H1 (cell line): ENCODE measurements around the gene ZNF382. TPM values are rescaled to one million over a fixed set of nuclear protein-coding genes. Genes with fewer than 3 reads are reported as not detected.
"Not testable (repeated sequence)": the region's sequence is repeated elsewhere in the genome, so short reads cannot be mapped to it uniquely, and the experiment has no call there.

Experiments
- CTCF ChIA-PET: fragments of 300-600 bp; sonication (Branson Sonifier 250); formaldehyde crosslinking; loops from one replicate; lab custom pipeline; 2021; ENCODE audit not compliant: partially characterized antibody; lab: Charles Lee
- POLR2A ChIA-PET: fragments of 300-600 bp; sonication (Branson Sonifier 250); formaldehyde crosslinking; loops from one replicate; lab custom pipeline; 2021; ENCODE audit warnings: inconsistent platforms; ENCODE audit not compliant: partially characterized antibody; lab: Charles Lee
- DNase-seq, 2 experiments: peaks; one replicate each; pipeline versions ENCODE4 v3.0.0 to v3.0.0-alpha.2; 2010 to 2022; ENCODE audit warnings: low spot score in 2 of 2, low read depth in 1 of 2, mixed read lengths in 1 of 2
- FAIRE-seq: peaks from 2 replicates; lab custom pipeline; 2011; peaks lifted over from hg19 to GRCh38; lab: Jason Lieb, UNC
- H2AFZ ChIP-seq: 2 replicates; pipeline ENCODE4 v1.8.1; 2012; ENCODE audit warnings: low read length, inconsistent platforms
- H2AK5ac ChIP-seq: 2 replicates; pipeline ENCODE4 v1.6.1; 2013; ENCODE audit warnings: low read depth, low read length
- H2BK120ac ChIP-seq: replicated peaks from 2 replicates; pipeline ENCODE3; 2013; ENCODE audit warnings: low read depth, low read length, inconsistent platforms
- H2BK12ac ChIP-seq: 2 replicates; pipeline ENCODE4 v1.6.1; 2013; ENCODE audit warnings: low read depth, low read length
- H2BK15ac ChIP-seq: 2 replicates; pipeline ENCODE4 v1.6.1; 2013; ENCODE audit warnings: low read length
- H2BK20ac ChIP-seq: 2 replicates; pipeline ENCODE4 v1.6.1; 2013; ENCODE audit warnings: low read length
- H2BK5ac ChIP-seq: 2 replicates; pipeline ENCODE4 v1.6.1; 2013; ENCODE audit warnings: low read depth, low read length
- H3K14ac ChIP-seq: 2 replicates; pipeline ENCODE4 v1.6.1; 2013; ENCODE audit warnings: inconsistent platforms; ENCODE audit not compliant: insufficient read length
- H3K18ac ChIP-seq: 2 replicates; pipeline ENCODE4 v1.6.1; 2013; ENCODE audit warnings: low read length; ENCODE audit errors: extremely low read depth
- H3K23ac ChIP-seq: 2 replicates; pipeline ENCODE4 v1.6.1; 2013; ENCODE audit warnings: inconsistent platforms; ENCODE audit not compliant: insufficient read length
- H3K23me2 ChIP-seq: 2 replicates; pipeline ENCODE4 v1.6.1; 2013; ENCODE audit warnings: low read depth, low read length
- H3K27ac ChIP-seq: 2 replicates; pipeline ENCODE4 v1.6.1; 2011; ENCODE audit warnings: low read depth, low read length, inconsistent platforms
- H3K27me3 ChIP-seq, 4 experiments: replicated peaks in 1 of 4; 1 replicate in 1 of 4; 2 replicates in 3 of 4; pipeline versions ENCODE4 v1.6.1 to v1.8.1; 2011 to 2013; ENCODE audit warnings: low read length in 3 of 4, mild to moderate bottlenecking in 3 of 4, inconsistent platforms in 2 of 4, mixed read lengths in 2 of 4, moderate library complexity in 1 of 4; ENCODE audit not compliant: control insufficient read depth in 3 of 4, insufficient read depth in 3 of 4; ENCODE audit errors: extremely low read depth in 1 of 4
- H3K36me3 ChIP-seq, 4 experiments: 2 replicates each; pipeline versions ENCODE4 v1.6.1 to v1.8.1; 2011 to 2013; ENCODE audit warnings: mild to moderate bottlenecking in 4 of 4, low read length in 3 of 4, moderate library complexity in 2 of 4, control low read depth in 1 of 4, inconsistent platforms in 1 of 4; ENCODE audit not compliant: insufficient read depth in 4 of 4, control insufficient read depth in 2 of 4
- H3K4ac ChIP-seq: replicated peaks from 2 replicates; pipeline ENCODE3; 2013; ENCODE audit warnings: low read length, low read depth, mixed read lengths, inconsistent platforms; ENCODE audit not compliant: insufficient read length
- H3K4me1 ChIP-seq, 4 experiments: replicated peaks in 1 of 4; 1 replicate in 1 of 4; 2 replicates in 3 of 4; pipeline versions ENCODE4 v1.6.1 to v1.8.1; 2011 to 2013; ENCODE audit warnings: low read length in 3 of 4, inconsistent platforms in 2 of 4, mixed read lengths in 1 of 4; ENCODE audit not compliant: insufficient read depth in 4 of 4, control insufficient read depth in 3 of 4
- H3K4me2 ChIP-seq, 2 experiments: 2 replicates each; pipeline versions ENCODE4 v1.6.1 to v1.8.1; 2011 to 2013; ENCODE audit warnings: low read depth in 2 of 2, low read length in 2 of 2, control low read depth in 1 of 2, inconsistent platforms in 1 of 2, mild to moderate bottlenecking in 1 of 2; ENCODE audit not compliant: insufficient read depth in 1 of 2
- H3K4me3 ChIP-seq, 4 experiments: fragments of 200-600, 300-600 bp in 1 of 4; sonication (generic), shearing (Covaris generic), sonication (Bioruptor Twin) in 1 of 4; 2 replicates each; pipeline versions ENCODE4 v1.5.1 to v1.8.1; 2011 to 2016; ENCODE audit warnings: low read length in 4 of 4, low read depth in 3 of 4, control low read depth in 2 of 4, inconsistent platforms in 2 of 4, mild to moderate bottlenecking in 2 of 4, mixed read lengths in 1 of 4, moderate library complexity in 1 of 4; ENCODE audit not compliant: insufficient read depth in 2 of 4; ENCODE audit errors: extremely low read depth in 1 of 4
- H3K56ac ChIP-seq: replicated peaks from 2 replicates; pipeline ENCODE3; 2013; ENCODE audit warnings: low read depth, mild to moderate bottlenecking, mixed read lengths, low read length, inconsistent platforms; ENCODE audit not compliant: insufficient read length
- H3K79me1 ChIP-seq: 2 replicates; pipeline ENCODE4 v1.6.1; 2013; ENCODE audit warnings: low read depth, low read length, control low read depth
- H3K79me2 ChIP-seq, 2 experiments: 2 replicates each; pipeline versions ENCODE4 v1.6.1 to v1.8.1; 2012 to 2013; ENCODE audit warnings: low read length in 2 of 2, mild to moderate bottlenecking in 2 of 2, inconsistent platforms in 1 of 2; ENCODE audit not compliant: insufficient read depth in 2 of 2, control insufficient read depth in 1 of 2
- H3K9ac ChIP-seq, 4 experiments: replicated peaks in 1 of 4; 1 replicate in 1 of 4; 2 replicates in 3 of 4; pipeline versions ENCODE4 v1.6.1 to v1.8.1; 2011 to 2013; ENCODE audit warnings: low read depth in 3 of 4, low read length in 3 of 4, control low read depth in 2 of 4, mild to moderate bottlenecking in 2 of 4, moderate library complexity in 2 of 4, inconsistent platforms in 1 of 4; ENCODE audit errors: extremely low read depth in 1 of 4
- H3K9me3 ChIP-seq, 2 experiments: 2 replicates each; pipeline versions ENCODE4 v1.6.1 to v1.8.1; 2012 to 2013; ENCODE audit warnings: mild to moderate bottlenecking in 2 of 2, moderate library complexity in 2 of 2, control low read depth in 1 of 2, inconsistent platforms in 1 of 2, low read depth in 1 of 2, low read length in 1 of 2, mixed read lengths in 1 of 2; ENCODE audit not compliant: insufficient read depth in 2 of 2
- H4K20me1 ChIP-seq, 2 experiments: replicated peaks in 1 of 2; 2 replicates each; pipeline versions ENCODE3 to v1.8.1; 2011 to 2013; ENCODE audit warnings: inconsistent platforms in 2 of 2, low read length in 2 of 2, mild to moderate bottlenecking in 1 of 2; ENCODE audit not compliant: insufficient read depth in 2 of 2, control insufficient read depth in 1 of 2
- H4K5ac ChIP-seq: 2 replicates; pipeline ENCODE4 v1.6.1; 2013; ENCODE audit warnings: low read length, low read depth, mixed read lengths, inconsistent platforms; ENCODE audit not compliant: insufficient read length
- H4K8ac ChIP-seq: 2 replicates; pipeline ENCODE4 v1.8.0; 2013; ENCODE audit warnings: mild to moderate bottlenecking, moderate library complexity, low read length, inconsistent platforms; ENCODE audit not compliant: insufficient read depth; ENCODE audit errors: extremely low read depth
- H4K91ac ChIP-seq: replicated peaks from 2 replicates; pipeline ENCODE3; 2013; ENCODE audit warnings: low read length, mixed read lengths, inconsistent platforms; ENCODE audit not compliant: insufficient read length
- WGBS, 2 experiments: shearing (Covaris generic) in 1 of 2; methylation state at CpG; one replicate each; pipeline versions ENCODE4 v1.1.6 to v1.1.7; 2013 to 2015; ENCODE audit warnings: low lambda C conversion rate in 2 of 2, mixed read lengths in 2 of 2, inconsistent platforms in 1 of 2, low coverage in 1 of 2, missing lambda C conversion rate in 1 of 2; ENCODE audit not compliant: insufficient replicate concordance in 2 of 2, insufficient coverage in 1 of 2, insufficient read length in 1 of 2; ENCODE audit errors: extremely low coverage in 1 of 2, missing lambda C conversion rate in 1 of 2; 5-methylcytosine and 5-hydroxymethylcytosine counted together
- polyA plus RNA-seq, 7 experiments: library from polyadenylated mRNA; depleted of rRNA in 3 of 7; stranded (reverse) in 5 of 7; unstranded in 2 of 7; fragments of >200 nt in 5 of 7; fragments of 200-250 nt in 2 of 7; gene quantifications; 1 replicate in 5 of 7; 2 replicates in 1 of 7; 4 replicates in 1 of 7; pipeline versions ENCODE4 v1.2.1 to v1.2.3, GENCODE V29; 2011 to 2013; ENCODE audit warnings: missing spikeins in 2 of 7, mixed read lengths in 2 of 7
- total RNA-seq: library from RNA; stranded (reverse); fragmentation: NEBNext Ultra II Directional; extraction: Animal tissue kit (Norgen Biotek cat#: 25700); gene quantifications from 2 replicates; pipeline ENCODE4 v1.2.1, GENCODE V29; 2021

Gene ZNF382
- total and polyA plus RNA-seq, 2 of the 8 experiments (the other 6 are each of a cell fraction or from before 2014, with no cell fraction given), result 1.9 to 6.3 TPM

- H3K23ac ChIP-seq, H3K27ac ChIP-seq, H2BK120ac ChIP-seq, H4K20me1 ChIP-seq, H2BK20ac ChIP-seq, H3K4ac ChIP-seq, H3K18ac ChIP-seq, H3K4me1 ChIP-seq, H4K91ac ChIP-seq, H3K14ac ChIP-seq, H2BK12ac ChIP-seq, CTCF ChIA-PET, H3K9me3 ChIP-seq, H3K79me2 ChIP-seq, H3K4me2 ChIP-seq, H3K79me1 ChIP-seq, H3K4me3 ChIP-seq, H3K56ac ChIP-seq, H2AFZ ChIP-seq, H2AK5ac ChIP-seq, H4K5ac ChIP-seq, H2BK15ac ChIP-seq, H3K36me3 ChIP-seq, H3K9ac ChIP-seq, FAIRE-seq, H4K8ac ChIP-seq, H2BK5ac ChIP-seq, DNase-seq: not testable (repeated sequence)
- Histone ChIP-seq H3K27me3 (peaks cover 0 to 13% (median 5%) of the 10 kb centered on the region in 4 experiments; a peak in 4 of 7 replicates), H3K23me2 (peaks cover 12% of the 10 kb centered on the region; the same call in 1 of the 2 replicates)
- WGBS, 2 experiments, result 86% methylated on average over 9 of the region's 10 CpGs; no CpG with 5 or more reads in 1 of the 2 experiments
- POLR2A ChIA-PET, result interaction anchor here (0.6 kb wide), 1 partner anchor 168 kb away, joined by 3 read pairs; no protein-coding TSS in a partner anchor
Observed at GRCh38 chr19:36602681-36603080, 2.4 kb upstream of the ZNF382 start.
